NT2/D1 (cell line): ENCODE data around the gene ZNF830.
A peak's percentile ranks its signal among the peaks of the same experiment; 100 is the strongest.

ENCODE experiments used
- DNase-seq: peaks from one replicate; pipeline ENCODE4 v3.0.0-alpha.2; 2011; ENCODE audit warnings: low read depth, low spot score
- H3K27me3 ChIP-seq: 2 replicates; pipeline ENCODE4 v1.6.0; 2011; ENCODE audit warnings: mild to moderate bottlenecking; ENCODE audit not compliant: insufficient read length, insufficient read depth
- H3K36me3 ChIP-seq: 2 replicates; pipeline ENCODE4 v1.6.1; 2011; ENCODE audit warnings: mild to moderate bottlenecking, low read length, mixed read lengths; ENCODE audit not compliant: insufficient read depth, insufficient read length
- H3K4me1 ChIP-seq: 2 replicates; pipeline ENCODE4 v1.5.1; 2011; ENCODE audit not compliant: insufficient read depth, insufficient read length
- H3K4me3 ChIP-seq: 2 replicates; pipeline ENCODE4 v1.5.1; 2011; ENCODE audit warnings: low read depth; ENCODE audit not compliant: insufficient read length
- H3K9ac ChIP-seq: 2 replicates; pipeline ENCODE4 v1.6.0; 2011; ENCODE audit warnings: low read depth; ENCODE audit not compliant: insufficient read length
- H3K9me3 ChIP-seq: 2 replicates; pipeline ENCODE4 v1.5.1; 2011; ENCODE audit warnings: mild to moderate bottlenecking, low read length; ENCODE audit not compliant: insufficient read depth
- SUZ12 ChIP-seq: IDR thresholded peaks from 2 replicates; pipeline ENCODE4 v1.6.1; 2011; ENCODE audit not compliant: insufficient read length, insufficient read depth; ENCODE audit errors: extremely low read depth
- YY1 ChIP-seq: IDR thresholded peaks from 2 replicates; pipeline ENCODE4 v1.6.1; 2011; ENCODE audit not compliant: insufficient read length, insufficient read depth
- ZNF274 ChIP-seq: IDR thresholded peaks from 2 replicates; pipeline ENCODE4 v1.6.1; 2011; ENCODE audit warnings: mild to moderate bottlenecking, low read depth, low read length

ZNF830 gene

GRCh38 chr17:34958438-34958837 lies 2.9 kb upstream of the ZNF830 start:
- DNase-seq, result no peak
- Histone ChIP-seq H3K36me3 (peaks cover 15% of the 10 kb centered on the region), H3K4me3 (no peak overlapping the region), H3K27me3 (peaks cover 8% of the 10 kb centered on the region), H3K4me1 (no peaks in the 10 kb centered on the region), H3K9me3 (no peaks in the 10 kb centered on the region), H3K9ac (no peak overlapping the region)
- no peak for TF ChIP-seq ZNF274
- TF ChIP-seq SUZ12, result no peak

- DNase-seq, result no peak
- H3K36me3 ChIP-seq, result peaks cover 1% of the 10 kb centered on the region
- no peak overlapping the region for H3K4me3 ChIP-seq
- no peak for TF ChIP-seq ZNF274
- no peak for TF ChIP-seq SUZ12
- no peak for TF ChIP-seq YY1
- no peaks in the 10 kb centered on the region for H3K9me3 ChIP-seq
- H3K9ac ChIP-seq, result no peak overlapping the region
- H3K27me3 ChIP-seq, result no peaks in the 10 kb centered on the region
- no peaks in the 10 kb centered on the region for H3K4me1 ChIP-seq
Measured at GRCh38 chr17:34974179-34974578, 12.8 kb downstream of the ZNF830 start.

GRCh38 chr17:34974794-34975785 lies 13.8 kb downstream of the ZNF830 start:
- no peaks in the 10 kb centered on the region for H3K9me3 ChIP-seq
- H3K27me3 ChIP-seq, result no peaks in the 10 kb centered on the region
- no peak overlapping the region for H3K9ac ChIP-seq
- no peaks in the 10 kb centered on the region for H3K36me3 ChIP-seq
- DNase-seq, result no peak
- no peaks in the 10 kb centered on the region for H3K4me1 ChIP-seq
- no peak for TF ChIP-seq SUZ12
- TF ChIP-seq YY1, result no peak
- TF ChIP-seq ZNF274, result no peak
- H3K4me3 ChIP-seq, result no peak overlapping the region

GRCh38 chr17:34979153-34979552 lies 17.8 kb downstream of the ZNF830 start:
- Histone ChIP-seq H3K4me1 (no peaks in the 10 kb centered on the region), H3K9ac (peak overlapping the region; percentile 53), H3K27me3 (no peaks in the 10 kb centered on the region), H3K36me3 (peaks cover 20% of the 10 kb centered on the region), H3K4me3 (no peak overlapping the region), H3K9me3 (no peaks in the 10 kb centered on the region)
- no peak for DNase-seq
- TF ChIP-seq YY1 (no peak), SUZ12 (no peak), ZNF274 (no peak)

GRCh38 chr17:34979650-34980352 lies 18.5 kb downstream of the ZNF830 start:
- peaks cover 23% of the 10 kb centered on the region for H3K36me3 ChIP-seq
- H3K9me3 ChIP-seq, result no peaks in the 10 kb centered on the region
- H3K4me1 ChIP-seq, result no peaks in the 10 kb centered on the region
- TF ChIP-seq ZNF274 (no peak), SUZ12 (no peak), YY1 (no peak)
- H3K4me3 ChIP-seq, result peak overlapping the region; percentile 77
- peak overlapping the region; percentile 94 for H3K9ac ChIP-seq
- no peak for DNase-seq
- H3K27me3 ChIP-seq, result no peaks in the 10 kb centered on the region

- TF ChIP-seq SUZ12 (no peak), YY1 (no peak), ZNF274 (no peak)
- Histone ChIP-seq H3K4me3 (peak within 1 kb of the TSS; percentile 77), H3K9me3 (no peaks in the 10 kb centered on the region), H3K4me1 (no peaks in the 10 kb centered on the region), H3K27me3 (no peaks in the 10 kb centered on the region), H3K9ac (peak within 1 kb of the TSS; percentile 94), H3K36me3 (peaks cover 28% of the 10 kb centered on the region)
- peak; percentile 84 for DNase-seq
Measured at GRCh38 chr17:34980353-34980680, 19.0 kb downstream of the ZNF830 start, which contains the start of gene LIG3. Gene LIG3 (plus strand): TSS chr17:34980512. CDS start chr17:34983006, 2,494 bp downstream.
